Neural cell (in vitro differentiated cells): ENCODE results near the gene FAM210B. TPM values are rescaled to one million over a fixed set of nuclear protein-coding genes. Genes with fewer than 3 reads are reported as not detected.
"Not testable (repeated sequence)": the region's sequence is repeated elsewhere in the genome, so short reads cannot be mapped to it uniquely, and the experiment has no call there.

Experiments used
- H2AFZ ChIP-seq: fragments of 200-600, 300-800 bp; sonication (generic), shearing (Covaris generic); 2 replicates; pipeline ENCODE4 v1.6.0; 2014; ENCODE audit warnings: low read depth, mild to moderate bottlenecking, antibody characterized with exemption, low read length, moderate library complexity
- H3F3A ChIP-seq: fragments of 200-600 bp; shearing (Covaris generic); 2 replicates; pipeline ENCODE4 v1.6.1; 2016; ENCODE audit warnings: mild to moderate bottlenecking, moderate library complexity, mixed read lengths, antibody characterized with exemption, low read length; ENCODE audit not compliant: insufficient read depth, poor library complexity, severe bottlenecking
- H3K27ac ChIP-seq: fragments of 200-600, 300-800 bp; sonication (generic), shearing (Covaris generic); 2 replicates; pipeline ENCODE4 v1.5.1; 2014; ENCODE audit warnings: mild to moderate bottlenecking, low read length, moderate library complexity
- H3K27me3 ChIP-seq: fragments of 300-800, 200-600 bp; sonication (generic), shearing (Covaris generic); 2 replicates; pipeline ENCODE4 v1.6.0; 2014; ENCODE audit warnings: mild to moderate bottlenecking, low read depth, low read length, moderate library complexity; ENCODE audit not compliant: insufficient read depth
- H3K36me3 ChIP-seq: fragments of 300-800, 200-600 bp; sonication (generic), shearing (Covaris generic); 2 replicates; pipeline ENCODE4 v1.5.1; 2014; ENCODE audit warnings: mild to moderate bottlenecking, antibody characterized with exemption, low read length, moderate library complexity; ENCODE audit not compliant: insufficient read depth
- H3K4me2 ChIP-seq: fragments of 300-800, 200-600 bp; sonication (generic), shearing (Covaris generic); 2 replicates; pipeline ENCODE4 v1.6.0; 2014; ENCODE audit warnings: mild to moderate bottlenecking, low read length
- H3K4me3 ChIP-seq: fragments of 300-800, 200-600 bp; sonication (generic), shearing (Covaris generic); 2 replicates; pipeline ENCODE4 v1.5.1; 2014; ENCODE audit warnings: mild to moderate bottlenecking, low read length, moderate library complexity
- H3K79me2 ChIP-seq: fragments of 200-600 bp; shearing (Covaris generic); replicated peaks from 2 replicates; pipeline ENCODE4 v1.6.0; 2014; ENCODE audit warnings: mild to moderate bottlenecking, low read length, moderate library complexity; ENCODE audit not compliant: insufficient read depth
- H3K9ac ChIP-seq: fragments of 300-800, 200-600 bp; sonication (generic), shearing (Covaris generic); 2 replicates; pipeline ENCODE4 v1.6.1; 2016; ENCODE audit warnings: mild to moderate bottlenecking, low read length, mixed read lengths
- H3K9me2 ChIP-seq: fragments of 200-600 bp; shearing (Covaris generic); 2 replicates; pipeline ENCODE4 v1.6.1; 2016; ENCODE audit warnings: mild to moderate bottlenecking, low read length, mixed read lengths; ENCODE audit not compliant: insufficient read depth
- H3K9me3 ChIP-seq: fragments of 200-600, 300-800 bp; sonication (generic), shearing (Covaris generic); 2 replicates; pipeline ENCODE4 v1.6.1; 2016; ENCODE audit warnings: mild to moderate bottlenecking, mixed run types, low read length, moderate library complexity, mixed read lengths
- H4K20me1 ChIP-seq: fragments of 200-600 bp; shearing (Covaris generic); 2 replicates; pipeline ENCODE4 v1.6.1; 2016; ENCODE audit warnings: mild to moderate bottlenecking, mixed run types; ENCODE audit not compliant: insufficient read depth
- EP300 ChIP-seq: fragments of 450-650 bp; conservative IDR thresholded peaks from 2 replicates; pipeline ENCODE4 v1.6.1; 2014; ENCODE audit warnings: antibody characterized with exemption, mild to moderate bottlenecking, moderate library complexity; ENCODE audit not compliant: poor library complexity, severe bottlenecking
- EZH2 ChIP-seq: fragments of 200-600, 300-800 bp; shearing (Covaris generic), sonication (generic); IDR thresholded peaks from 2 replicates; pipeline ENCODE4 v1.6.1; 2014; ENCODE audit warnings: antibody characterized with exemption, low read length, borderline replicate concordance, mild to moderate bottlenecking; ENCODE audit not compliant: insufficient read depth, poor library complexity, severe bottlenecking
- MXI1 ChIP-seq: fragments of 450-650 bp; conservative IDR thresholded peaks from 2 replicates; pipeline ENCODE4 v1.6.1; 2014; ENCODE audit warnings: antibody characterized with exemption, mild to moderate bottlenecking; ENCODE audit not compliant: poor library complexity, severe bottlenecking
- POLR2AphosphoS5 ChIP-seq: IDR thresholded peaks from 2 replicates; pipeline ENCODE4 v1.6.1; 2012
- RAD21 ChIP-seq: fragments of 450-650 bp; conservative IDR thresholded peaks from 2 replicates; pipeline ENCODE4 v1.6.1; 2014; ENCODE audit warnings: antibody characterized with exemption, mild to moderate bottlenecking, moderate library complexity
- SMC3 ChIP-seq: fragments of 450-650 bp; conservative IDR thresholded peaks from 2 replicates; pipeline ENCODE4 v1.6.1; 2014; ENCODE audit warnings: antibody characterized with exemption, mild to moderate bottlenecking, moderate library complexity; ENCODE audit not compliant: poor library complexity
- TAF1 ChIP-seq: IDR thresholded peaks from 2 replicates; pipeline ENCODE4 v1.6.1; 2012; ENCODE audit warnings: low read depth
- polyA plus RNA-seq: library from polyadenylated mRNA; depleted of rRNA; stranded (reverse); fragments of >200 nt; gene quantifications from 2 replicates; pipeline ENCODE4 v1.2.3, GENCODE V29; 2014
- TF ChIP-seq, protein P1 (sequence below): fragments of 450-650 bp; IDR thresholded peaks from 2 replicates; pipeline ENCODE4 v1.5.1; 2014; ENCODE audit warnings: antibody characterized with exemption, mild to moderate bottlenecking, moderate library complexity; ENCODE audit not compliant: poor library complexity, severe bottlenecking
- TF ChIP-seq, protein P2 (sequence below): IDR thresholded peaks from 2 replicates; pipeline ENCODE4 v1.6.1; 2012; ENCODE audit warnings: borderline replicate concordance

FAM210B gene
- polyA plus RNA-seq, 1 donor from 2014 or later = 6.6 TPM

DNA sequence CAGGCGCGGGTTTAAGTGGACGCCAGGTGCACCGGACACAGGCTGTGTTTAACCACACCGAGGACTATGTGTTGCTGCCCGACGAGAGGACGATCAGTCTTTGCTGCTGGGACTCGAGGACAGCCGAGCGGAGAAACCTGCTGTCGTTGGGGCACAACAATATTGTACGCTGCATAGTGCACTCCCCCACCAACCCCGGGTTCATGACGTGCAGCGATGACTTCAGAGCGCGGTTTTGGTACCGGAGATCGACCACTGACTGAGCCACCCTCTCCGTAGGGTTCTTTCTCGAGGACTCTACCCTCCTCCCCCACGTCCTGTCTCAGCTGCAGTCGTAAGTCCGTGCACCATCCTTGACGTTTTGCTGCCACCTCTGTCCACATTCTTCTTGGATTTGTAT is 44.7 kb downstream of the FAM210B start:
- H3K4me3 ChIP-seq = no peak overlapping the region
- no peak overlapping the region for H3K4me2 ChIP-seq
- H3K27ac ChIP-seq = no peak overlapping the region
- H4K20me1 ChIP-seq = no peaks in the 10 kb centered on the region
- no peaks in the 10 kb centered on the region for H3F3A ChIP-seq
- no peaks in the 10 kb centered on the region for H3K9me2 ChIP-seq
- no peak for TF ChIP-seq EZH2
- no peak for TF ChIP-seq EP300
- no peak for TF ChIP-seq POLR2AphosphoS5
- TF ChIP-seq, protein P1, sequence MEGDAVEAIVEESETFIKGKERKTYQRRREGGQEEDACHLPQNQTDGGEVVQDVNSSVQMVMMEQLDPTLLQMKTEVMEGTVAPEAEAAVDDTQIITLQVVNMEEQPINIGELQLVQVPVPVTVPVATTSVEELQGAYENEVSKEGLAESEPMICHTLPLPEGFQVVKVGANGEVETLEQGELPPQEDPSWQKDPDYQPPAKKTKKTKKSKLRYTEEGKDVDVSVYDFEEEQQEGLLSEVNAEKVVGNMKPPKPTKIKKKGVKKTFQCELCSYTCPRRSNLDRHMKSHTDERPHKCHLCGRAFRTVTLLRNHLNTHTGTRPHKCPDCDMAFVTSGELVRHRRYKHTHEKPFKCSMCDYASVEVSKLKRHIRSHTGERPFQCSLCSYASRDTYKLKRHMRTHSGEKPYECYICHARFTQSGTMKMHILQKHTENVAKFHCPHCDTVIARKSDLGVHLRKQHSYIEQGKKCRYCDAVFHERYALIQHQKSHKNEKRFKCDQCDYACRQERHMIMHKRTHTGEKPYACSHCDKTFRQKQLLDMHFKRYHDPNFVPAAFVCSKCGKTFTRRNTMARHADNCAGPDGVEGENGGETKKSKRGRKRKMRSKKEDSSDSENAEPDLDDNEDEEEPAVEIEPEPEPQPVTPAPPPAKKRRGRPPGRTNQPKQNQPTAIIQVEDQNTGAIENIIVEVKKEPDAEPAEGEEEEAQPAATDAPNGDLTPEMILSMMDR = no peak
- no peak for TF ChIP-seq SMC3
- TF ChIP-seq MXI1 = no peak
- TF ChIP-seq, protein P2, sequence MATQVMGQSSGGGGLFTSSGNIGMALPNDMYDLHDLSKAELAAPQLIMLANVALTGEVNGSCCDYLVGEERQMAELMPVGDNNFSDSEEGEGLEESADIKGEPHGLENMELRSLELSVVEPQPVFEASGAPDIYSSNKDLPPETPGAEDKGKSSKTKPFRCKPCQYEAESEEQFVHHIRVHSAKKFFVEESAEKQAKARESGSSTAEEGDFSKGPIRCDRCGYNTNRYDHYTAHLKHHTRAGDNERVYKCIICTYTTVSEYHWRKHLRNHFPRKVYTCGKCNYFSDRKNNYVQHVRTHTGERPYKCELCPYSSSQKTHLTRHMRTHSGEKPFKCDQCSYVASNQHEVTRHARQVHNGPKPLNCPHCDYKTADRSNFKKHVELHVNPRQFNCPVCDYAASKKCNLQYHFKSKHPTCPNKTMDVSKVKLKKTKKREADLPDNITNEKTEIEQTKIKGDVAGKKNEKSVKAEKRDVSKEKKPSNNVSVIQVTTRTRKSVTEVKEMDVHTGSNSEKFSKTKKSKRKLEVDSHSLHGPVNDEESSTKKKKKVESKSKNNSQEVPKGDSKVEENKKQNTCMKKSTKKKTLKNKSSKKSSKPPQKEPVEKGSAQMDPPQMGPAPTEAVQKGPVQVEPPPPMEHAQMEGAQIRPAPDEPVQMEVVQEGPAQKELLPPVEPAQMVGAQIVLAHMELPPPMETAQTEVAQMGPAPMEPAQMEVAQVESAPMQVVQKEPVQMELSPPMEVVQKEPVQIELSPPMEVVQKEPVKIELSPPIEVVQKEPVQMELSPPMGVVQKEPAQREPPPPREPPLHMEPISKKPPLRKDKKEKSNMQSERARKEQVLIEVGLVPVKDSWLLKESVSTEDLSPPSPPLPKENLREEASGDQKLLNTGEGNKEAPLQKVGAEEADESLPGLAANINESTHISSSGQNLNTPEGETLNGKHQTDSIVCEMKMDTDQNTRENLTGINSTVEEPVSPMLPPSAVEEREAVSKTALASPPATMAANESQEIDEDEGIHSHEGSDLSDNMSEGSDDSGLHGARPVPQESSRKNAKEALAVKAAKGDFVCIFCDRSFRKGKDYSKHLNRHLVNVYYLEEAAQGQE = no peak
- no peak for TF ChIP-seq TAF1
- TF ChIP-seq RAD21 = no peak
- peaks cover 6% of the 10 kb centered on the region for H3K79me2 ChIP-seq
- H2AFZ ChIP-seq = no peak overlapping the region
- H3K36me3 ChIP-seq = no peaks in the 10 kb centered on the region
- no peaks in the 10 kb centered on the region for H3K27me3 ChIP-seq
- H3K9me3 ChIP-seq = no peaks in the 10 kb centered on the region
- H3K9ac ChIP-seq = no peak overlapping the region

DNA sequence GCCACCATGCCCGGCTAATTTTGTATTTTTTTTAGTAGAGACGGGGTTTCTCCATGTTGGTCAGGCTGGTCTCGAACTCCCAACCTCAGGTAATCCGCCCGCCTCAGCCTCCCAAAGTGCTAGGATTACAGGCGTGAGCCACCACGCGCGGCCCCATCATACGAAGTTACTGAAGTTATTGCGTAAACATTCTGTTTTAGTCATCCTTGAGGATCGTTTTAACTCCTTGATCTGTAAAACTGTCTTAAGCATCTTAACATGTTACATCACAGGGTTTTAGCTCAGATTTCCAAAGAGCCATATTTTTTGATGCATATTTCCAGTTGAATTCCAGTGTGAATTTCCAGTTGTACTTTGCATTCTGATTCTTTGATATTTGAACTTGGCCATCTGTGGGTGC is 46.6 kb downstream of the FAM210B start:
- H3K4me3 ChIP-seq, H3K9me3 ChIP-seq, H3K27ac ChIP-seq, H2AFZ ChIP-seq, H3K4me2 ChIP-seq, H3K27me3 ChIP-seq, H3K9ac ChIP-seq, H4K20me1 ChIP-seq, H3K79me2 ChIP-seq, H3K9me2 ChIP-seq, H3F3A ChIP-seq, H3K36me3 ChIP-seq: not testable (repeated sequence)

DNA sequence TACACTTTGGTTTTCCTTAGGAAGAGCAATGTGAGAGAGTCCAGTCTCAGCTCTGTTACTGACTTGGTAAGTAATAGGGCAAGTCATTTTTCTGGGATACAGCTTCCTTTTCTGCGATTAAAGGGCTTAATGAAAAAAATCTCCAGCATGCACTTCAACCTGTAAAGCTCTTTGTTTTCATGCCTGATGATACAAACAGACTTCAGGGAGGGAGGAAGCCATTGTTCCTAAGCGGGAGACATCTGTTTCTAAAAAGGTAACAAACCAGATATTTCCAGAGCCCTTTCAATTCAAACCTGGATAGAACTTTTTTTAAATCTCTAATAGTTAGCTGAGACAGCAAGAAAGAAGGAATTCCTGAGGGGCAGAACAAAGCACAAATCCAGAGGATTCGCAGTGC is 48.1 kb downstream of the FAM210B start:
- H3K36me3 ChIP-seq = no peaks in the 10 kb centered on the region
- no peaks in the 10 kb centered on the region for H4K20me1 ChIP-seq
- no peak overlapping the region for H3K27ac ChIP-seq

More for the DNA sequence above, 48.1 kb downstream of the FAM210B start:
- Histone ChIP-seq H3K79me2 (no peaks in the 10 kb centered on the region), H2AFZ (no peak overlapping the region), H3K27me3 (no peaks in the 10 kb centered on the region), H3K9me3 (no peaks in the 10 kb centered on the region), H3K4me2 (no peak overlapping the region), H3K9ac (no peak overlapping the region), H3K4me3 (no peak overlapping the region), H3F3A (no peaks in the 10 kb centered on the region), H3K9me2 (no peaks in the 10 kb centered on the region)
- TF ChIP-seq TAF1 = no peak
- TF ChIP-seq EP300 = no peak
- TF ChIP-seq MXI1 = no peak
- TF ChIP-seq SMC3 = no peak
- TF ChIP-seq RAD21 = no peak
